ENCODE measurements around the gene TRIM2.

DNA sequence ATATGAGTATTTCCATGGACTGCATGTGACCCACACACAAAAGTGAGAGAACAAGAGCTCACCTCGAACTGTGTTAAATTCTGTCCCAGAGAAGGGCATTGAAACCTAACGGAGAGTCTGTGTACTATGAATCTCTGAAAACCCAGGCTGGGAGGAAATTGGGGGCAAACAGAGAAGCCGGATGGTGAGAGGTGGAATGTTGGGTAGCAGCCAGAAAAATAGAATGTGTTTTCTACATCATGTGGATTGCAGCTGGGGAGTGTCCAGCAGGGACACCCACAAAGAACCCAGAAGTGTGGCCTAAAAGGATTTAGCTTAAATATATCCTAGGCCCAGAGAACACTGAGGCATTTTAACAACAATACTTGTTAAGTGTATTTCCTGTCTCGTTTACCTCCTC is 178.9 kb downstream of the TRIM2 start:
- TF ChIP-seq, protein P1, sequence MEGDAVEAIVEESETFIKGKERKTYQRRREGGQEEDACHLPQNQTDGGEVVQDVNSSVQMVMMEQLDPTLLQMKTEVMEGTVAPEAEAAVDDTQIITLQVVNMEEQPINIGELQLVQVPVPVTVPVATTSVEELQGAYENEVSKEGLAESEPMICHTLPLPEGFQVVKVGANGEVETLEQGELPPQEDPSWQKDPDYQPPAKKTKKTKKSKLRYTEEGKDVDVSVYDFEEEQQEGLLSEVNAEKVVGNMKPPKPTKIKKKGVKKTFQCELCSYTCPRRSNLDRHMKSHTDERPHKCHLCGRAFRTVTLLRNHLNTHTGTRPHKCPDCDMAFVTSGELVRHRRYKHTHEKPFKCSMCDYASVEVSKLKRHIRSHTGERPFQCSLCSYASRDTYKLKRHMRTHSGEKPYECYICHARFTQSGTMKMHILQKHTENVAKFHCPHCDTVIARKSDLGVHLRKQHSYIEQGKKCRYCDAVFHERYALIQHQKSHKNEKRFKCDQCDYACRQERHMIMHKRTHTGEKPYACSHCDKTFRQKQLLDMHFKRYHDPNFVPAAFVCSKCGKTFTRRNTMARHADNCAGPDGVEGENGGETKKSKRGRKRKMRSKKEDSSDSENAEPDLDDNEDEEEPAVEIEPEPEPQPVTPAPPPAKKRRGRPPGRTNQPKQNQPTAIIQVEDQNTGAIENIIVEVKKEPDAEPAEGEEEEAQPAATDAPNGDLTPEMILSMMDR (IDR thresholded peaks at IDR 0.05) = no peak
- no peak for TF ChIP-seq POLR2A (IDR thresholded peaks at IDR 0.05)

Measured in lower leg skin (tissue), 3 donors.